ENCODE results near the gene PRKAG2.

The PRKAG2 gene

GRCh38 chr7:151628846-151629604 is 247.9 kb downstream of the PRKAG2 start:
- Histone ChIP-seq H2AFZ (no peak overlapping the region), H3K27ac (no peak overlapping the region), H3K9me3 (ENCODE audit: control insufficient read depth, low read length) (no peaks in the 10 kb centered on the region), H3K36me3 (ENCODE audit: control insufficient read depth, insufficient read depth, low read length) (no peaks in the 10 kb centered on the region), H3K79me2 (peaks cover 14% of the 10 kb centered on the region), H3K27me3 (ENCODE audit: control insufficient read depth, insufficient read depth, low read length) (no peaks in the 10 kb centered on the region), H3K9ac (no peak overlapping the region), H3K4me2 (ENCODE audit: low read length) (no peak overlapping the region), H3K4me1 (peaks cover 17% of the 10 kb centered on the region), H3K4me3 (ENCODE audit: low read depth, low read length) (no peak overlapping the region)
- no peak for TF ChIP-seq CTCF (IDR thresholded peaks at IDR 0.05)

DNA sequence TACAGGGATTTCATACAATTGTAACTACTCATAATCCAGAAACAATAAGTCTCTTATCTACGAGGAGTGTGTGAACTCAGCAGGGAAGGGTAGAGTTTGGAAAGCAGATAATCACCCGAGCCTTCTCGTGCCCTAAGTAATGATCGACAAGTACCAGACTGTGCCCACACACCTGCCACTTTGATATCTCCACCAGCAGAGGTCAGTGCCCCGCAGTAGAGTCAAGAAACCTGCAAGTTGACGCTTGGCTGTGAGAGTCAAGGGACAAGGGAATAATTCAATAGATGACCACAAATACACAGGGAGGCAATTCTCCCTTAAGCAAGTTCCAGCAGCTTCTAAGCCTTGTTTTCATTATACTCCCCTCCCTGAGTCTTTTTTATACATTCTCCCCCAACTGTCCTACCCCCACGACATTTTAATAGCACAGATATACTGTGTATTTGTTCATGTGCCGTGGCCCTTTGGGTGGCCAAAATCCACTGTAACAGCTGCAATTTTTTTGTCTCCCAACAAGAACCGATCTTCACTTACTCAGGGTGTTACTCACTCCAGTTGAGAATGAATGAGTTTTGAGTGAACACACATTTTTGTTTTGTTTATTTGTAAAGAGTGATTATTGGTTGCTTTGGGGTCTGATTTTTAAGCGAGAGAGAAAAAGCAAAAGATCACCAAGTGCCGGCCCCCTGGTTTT is 250.3 kb downstream of the PRKAG2 start:
- Histone ChIP-seq H3K4me2 (ENCODE audit: low read length) (no peak overlapping the region), H3K27ac (no peak overlapping the region), H2AFZ (no peak overlapping the region), H3K9me3 (ENCODE audit: control insufficient read depth, low read length) (no peaks in the 10 kb centered on the region), H3K4me1 (peaks cover 12% of the 10 kb centered on the region), H3K4me3 (ENCODE audit: low read depth, low read length) (no peak overlapping the region), H3K79me2 (peaks cover 17% of the 10 kb centered on the region), H3K36me3 (ENCODE audit: control insufficient read depth, insufficient read depth, low read length) (no peaks in the 10 kb centered on the region), H3K27me3 (ENCODE audit: control insufficient read depth, insufficient read depth, low read length) (no peaks in the 10 kb centered on the region), H3K9ac (no peak overlapping the region)
- peak; percentile 65 for TF ChIP-seq CTCF (IDR thresholded peaks at IDR 0.05)

GRCh38 chr7:151625606-151626005 is 251.3 kb downstream of the PRKAG2 start:
- Histone ChIP-seq H3K4me3 (ENCODE audit: low read depth, low read length) (no peak overlapping the region), H2AFZ (no peak overlapping the region), H3K36me3 (ENCODE audit: control insufficient read depth, insufficient read depth, low read length) (no peaks in the 10 kb centered on the region), H3K4me1 (peaks cover 4% of the 10 kb centered on the region), H3K9ac (no peak overlapping the region), H3K27ac (no peak overlapping the region), H3K27me3 (ENCODE audit: control insufficient read depth, insufficient read depth, low read length) (no peaks in the 10 kb centered on the region), H3K79me2 (peaks cover 19% of the 10 kb centered on the region), H3K4me2 (ENCODE audit: low read length) (no peak overlapping the region), H3K9me3 (ENCODE audit: control insufficient read depth, low read length) (no peaks in the 10 kb centered on the region)
- TF ChIP-seq CTCF (IDR thresholded peaks at IDR 0.05): no peak

DNA sequence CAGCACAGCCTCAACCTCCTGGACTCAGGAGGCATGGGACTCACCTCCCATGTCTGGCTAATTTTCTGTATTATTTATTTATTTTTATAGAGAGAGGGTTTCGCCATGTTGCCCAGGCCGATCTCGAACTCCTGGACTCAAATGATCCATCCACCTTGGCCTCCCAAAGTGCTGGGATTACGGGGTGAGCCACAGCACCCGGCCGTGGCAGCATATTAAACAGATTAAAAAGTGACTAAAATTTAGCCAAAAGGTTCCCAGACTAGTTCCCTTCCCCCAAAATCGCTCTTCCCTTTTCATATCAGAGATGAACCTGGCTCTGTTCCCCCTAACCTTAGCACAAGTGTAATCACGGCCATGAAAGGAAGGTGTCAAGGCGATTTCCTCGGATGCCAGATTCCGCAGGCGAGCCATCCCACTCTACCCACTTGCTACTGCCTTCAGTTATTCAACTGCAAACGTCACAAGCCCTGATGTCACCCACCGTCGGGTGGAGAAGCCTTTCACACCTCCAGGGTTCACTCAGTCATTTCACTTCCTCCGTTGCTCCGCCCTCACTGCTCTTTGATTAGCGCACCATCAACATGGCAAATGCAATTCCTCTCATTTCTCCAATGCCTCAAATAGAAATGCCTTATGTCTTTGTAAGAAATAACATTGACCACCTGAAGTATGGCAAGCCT is 252.5 kb downstream of the PRKAG2 start:
- no peak overlapping the region for H3K4me2 ChIP-seq (ENCODE audit: low read length)
- H3K36me3 ChIP-seq (ENCODE audit: control insufficient read depth, insufficient read depth, low read length): no peaks in the 10 kb centered on the region
- H3K27ac ChIP-seq: no peak overlapping the region
- peaks cover 19% of the 10 kb centered on the region for H3K79me2 ChIP-seq
- H3K27me3 ChIP-seq (ENCODE audit: control insufficient read depth, insufficient read depth, low read length): no peaks in the 10 kb centered on the region
- H3K9me3 ChIP-seq (ENCODE audit: control insufficient read depth, low read length): no peaks in the 10 kb centered on the region
- peaks cover 2% of the 10 kb centered on the region for H3K4me1 ChIP-seq
- no peak overlapping the region for H2AFZ ChIP-seq
- no peak for TF ChIP-seq CTCF (IDR thresholded peaks at IDR 0.05)
- no peak overlapping the region for H3K9ac ChIP-seq
- no peak overlapping the region for H3K4me3 ChIP-seq (ENCODE audit: low read depth, low read length)
